ENCODE measurements around the gene DNAJC1. TPM values are rescaled to one million over a fixed set of nuclear protein-coding genes. Genes with fewer than 3 reads are reported as not detected.

The DNAJC1 gene
- total and polyA plus RNA-seq, 4 donors = 21.2 to 48.1 (median 32.5) TPM

GRCh38 chr10:21728618-21729017 is 274.9 kb downstream of the DNAJC1 start:
- Histone ChIP-seq H3K27ac (ENCODE audit: low read depth in 1 of 2, low read length in 2 of 2) (no peak overlapping the region), H3K9me3 (ENCODE audit: control insufficient read depth in 4 of 4, low read length in 3 of 4) (no peaks in the 10 kb centered on the region), H3K4me1 (ENCODE audit: control insufficient read depth in 4 of 4, insufficient read depth in 4 of 4, low read length in 3 of 4) (peaks cover 2 to 16% (median 11%) of the 10 kb centered on the region in 4 donors), H3K36me3 (ENCODE audit: control insufficient read depth in 4 of 4, insufficient read depth in 3 of 4, low read depth in 1 of 4, low read length in 3 of 4) (peaks cover 0 to 11% (median 7%) of the 10 kb centered on the region in 4 donors), H3K27me3 (ENCODE audit: control insufficient read depth in 4 of 4, insufficient read depth in 4 of 4, low read length in 3 of 4) (no peaks in the 10 kb centered on the region), H3K9ac (ENCODE audit: low read depth in 1 of 2, low read length in 2 of 2) (no peak overlapping the region), H3K4me3 (ENCODE audit: low read depth in 1 of 3, low read length in 3 of 3) (no peak overlapping the region)
- TF ChIP-seq MAX (IDR thresholded peaks at IDR 0.05) = no peak
- no peak for TF ChIP-seq FOXA2 (IDR thresholded peaks at IDR 0.05)
- no peak for TF ChIP-seq RAD21 (IDR thresholded peaks at IDR 0.05)
- no peak for TF ChIP-seq HNF4G (IDR thresholded peaks at IDR 0.05)
- TF ChIP-seq REST (IDR thresholded peaks at IDR 0.05) = no peak
- no peak for TF ChIP-seq GABPA (IDR thresholded peaks at IDR 0.05 in 1 of 2, conservative IDR thresholded peaks at IDR 0.05 in 1 of 2)
- TF ChIP-seq TAF1 (conservative IDR thresholded peaks at IDR 0.05) = no peak
- TF ChIP-seq FOXA1 (IDR thresholded peaks at IDR 0.05) = no peak
- TF ChIP-seq EGR1 (IDR thresholded peaks at IDR 0.05; ENCODE audit: low read depth in 2 of 2) = no peak
- no peak for TF ChIP-seq ATF3 (IDR thresholded peaks at IDR 0.05)
- TF ChIP-seq, protein P1, sequence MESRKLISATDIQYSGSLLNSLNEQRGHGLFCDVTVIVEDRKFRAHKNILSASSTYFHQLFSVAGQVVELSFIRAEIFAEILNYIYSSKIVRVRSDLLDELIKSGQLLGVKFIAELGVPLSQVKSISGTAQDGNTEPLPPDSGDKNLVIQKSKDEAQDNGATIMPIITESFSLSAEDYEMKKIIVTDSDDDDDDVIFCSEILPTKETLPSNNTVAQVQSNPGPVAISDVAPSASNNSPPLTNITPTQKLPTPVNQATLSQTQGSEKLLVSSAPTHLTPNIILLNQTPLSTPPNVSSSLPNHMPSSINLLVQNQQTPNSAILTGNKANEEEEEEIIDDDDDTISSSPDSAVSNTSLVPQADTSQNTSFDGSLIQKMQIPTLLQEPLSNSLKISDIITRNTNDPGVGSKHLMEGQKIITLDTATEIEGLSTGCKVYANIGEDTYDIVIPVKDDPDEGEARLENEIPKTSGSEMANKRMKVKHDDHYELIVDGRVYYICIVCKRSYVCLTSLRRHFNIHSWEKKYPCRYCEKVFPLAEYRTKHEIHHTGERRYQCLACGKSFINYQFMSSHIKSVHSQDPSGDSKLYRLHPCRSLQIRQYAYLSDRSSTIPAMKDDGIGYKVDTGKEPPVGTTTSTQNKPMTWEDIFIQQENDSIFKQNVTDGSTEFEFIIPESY (IDR thresholded peaks at IDR 0.05) = no peak
- TF ChIP-seq CTCF (IDR thresholded peaks at IDR 0.05; ENCODE audit: low read depth, low read length, missing input control) = no peak
- no peak for TF ChIP-seq HNF4A (conservative IDR thresholded peaks at IDR 0.05)
- no peak for TF ChIP-seq RXRA (IDR thresholded peaks at IDR 0.05)
- no peak for TF ChIP-seq SP1 (IDR thresholded peaks at IDR 0.05)
- TF ChIP-seq YY1 (IDR thresholded peaks at IDR 0.05) = no peak
- no peak for TF ChIP-seq JUND (IDR thresholded peaks at IDR 0.05)
- TF ChIP-seq NR2F2 (IDR thresholded peaks at IDR 0.05) = no peak
- WGBS = 96% methylated on average over 3 of the region's 3 CpGs
- DNase-seq (ENCODE audit: low spot score) = no peak

Measured in liver (tissue), 9 donors.